Left lung (tissue), 14 donors: ENCODE data around the gene CAPN2. TPM values are rescaled to one million over a fixed set of nuclear protein-coding genes. Genes with fewer than 3 reads are reported as not detected.

Experiments used
- ATAC-seq: fragments of 200-7000 bp; cut with Tn5 transposase; one replicate; pipeline ENCODE4 v1.9.1; 2020; ENCODE audit warnings: moderate library complexity
- DNase-seq, 4 donors: peaks; one replicate each; pipeline ENCODE4 v3.0.0-alpha.2; 2013 to 2020
- H3K27ac ChIP-seq, 2 donors: fragments of 200-600 bp; sonication (generic) in 1 of 2; one replicate each; pipeline versions ENCODE4 v1.5.0 to v1.8.0; 2020 to 2021
- H3K27me3 ChIP-seq, 2 donors: fragments of 200-600 bp; sonication (generic) in 1 of 2; one replicate each; pipeline versions ENCODE4 v1.5.0 to v1.8.0; 2020 to 2021
- H3K36me3 ChIP-seq, 2 donors: fragments of 200-600 bp; sonication (generic) in 1 of 2; one replicate each; pipeline versions ENCODE4 v1.5.0 to v1.8.0; 2020 to 2021
- H3K4me1 ChIP-seq, 2 donors: fragments of 200-600 bp; one replicate each; pipeline ENCODE4 v1.8.0; 2021
- H3K4me3 ChIP-seq, 2 donors: fragments of 200-600 bp; sonication (generic) in 1 of 2; one replicate each; pipeline versions ENCODE4 v1.5.0 to v1.8.0; 2020 to 2021; ENCODE audit warnings: mild to moderate bottlenecking in 1 of 2
- H3K9me3 ChIP-seq, 2 donors: fragments of 200-600 bp; sonication (generic) in 1 of 2; one replicate each; pipeline versions ENCODE4 v1.5.0 to v1.8.0; 2020 to 2021
- CTCF ChIP-seq, 2 donors: fragments of 200-600 bp; sonication (generic) in 1 of 2; IDR thresholded peaks; one replicate each; pipeline versions ENCODE4 v1.5.0 to v1.8.0; 2021; ENCODE audit warnings: antibody characterized with exemption in 2 of 2
- intact Hi-C, 2 donors: fragments of 100-400 bp; cut with DNase I; formaldehyde crosslinking; loops; one replicate each; pipeline versions ENCODE4 v1.11.2 to v1.14.2; 2022
- long read RNA-seq, 12 donors: library from polyadenylated mRNA in 2 of 12; unstranded in 2 of 12; transcript quantifications; one replicate each; pipeline ENCODE4 v2.0.0 and lab custom pipeline, GENCODE V29; 2019 to 2026
- polyA plus RNA-seq, 6 donors: library from polyadenylated mRNA; unstranded; fragments of 120-200 nt; gene quantifications; one replicate each; pipeline ENCODE4 v1.2.1, GENCODE V29; 2013; ENCODE audit not compliant: insufficient read length in 6 of 6
- total RNA-seq, 2 donors: library from RNA; stranded (reverse); fragmentation: NEBNext Ultra II Directional; extraction: Animal tissue kit (Norgen Biotek cat#: 25700); gene quantifications; one replicate each; pipeline ENCODE4 v1.2.1, GENCODE V29; 2021
- donor health status: DM: no; HTN: yes; CAD: no.
- donor health status: DM: no; HTN: no; CAD: no.

Gene CAPN2
- total RNA-seq = 100 to 1,000 TPM; 350 to 434 TPM
- polyA plus RNA-seq = 100 to 1,000 TPM; 139 to 164 (median 158) TPM
- long read RNA-seq, donor 1, full-length matches to known transcripts = 10 of 194 reads
- long read RNA-seq, donor 1, partial matches to known transcripts = 162 of 194 reads
- long read RNA-seq, donor 1, other reads (novel, unspliced or antisense) = 22 of 194 reads
- long read RNA-seq, donor 2, full-length matches to known transcripts = 8 of 191 reads
- long read RNA-seq, donor 2, partial matches to known transcripts = 153 of 191 reads
- long read RNA-seq, donor 2, other reads (novel, unspliced or antisense) = 30 of 191 reads
- long read RNA-seq, donor 3, partial matches to known transcripts = 17 of 45 reads
- long read RNA-seq, donor 3, other reads (novel, unspliced or antisense) = 26 of 45 reads
- long read RNA-seq, donor 4, partial matches to known transcripts = 24 of 42 reads
- long read RNA-seq, donor 4, other reads (novel, unspliced or antisense) = 13 of 42 reads
- long read RNA-seq, donor 5, full-length matches to known transcripts = 7 of 127 reads
- long read RNA-seq, donor 5, partial matches to known transcripts = 95 of 127 reads
- long read RNA-seq, donor 5, other reads (novel, unspliced or antisense) = 25 of 127 reads
- long read RNA-seq, donor 6, full-length matches to known transcripts = 3 of 130 reads
- long read RNA-seq, donor 6, partial matches to known transcripts = 89 of 130 reads
- long read RNA-seq, donor 6, other reads (novel, unspliced or antisense) = 38 of 130 reads
- long read RNA-seq, donor 7, full-length matches to known transcripts = 9 of 49 reads
- long read RNA-seq, donor 7, partial matches to known transcripts = 24 of 49 reads
- long read RNA-seq, donor 7, other reads (novel, unspliced or antisense) = 16 of 49 reads
- long read RNA-seq, donor 8, full-length matches to known transcripts = 5 of 129 reads
- long read RNA-seq, donor 8, partial matches to known transcripts = 101 of 129 reads
- long read RNA-seq, donor 8, other reads (novel, unspliced or antisense) = 23 of 129 reads
- long read RNA-seq, donor 9 = 0 reads
- long read RNA-seq, donor 10, partial matches to known transcripts = 5 of 8 reads
- long read RNA-seq, donor 10, other reads (novel, unspliced or antisense) = 1 of 8 reads
- long read RNA-seq, donor 11, partial matches to known transcripts = 51 of 60 reads
- long read RNA-seq, donor 11, other reads (novel, unspliced or antisense) = 7 of 60 reads
- long read RNA-seq, donor 12, full-length matches to known transcripts = 1 of 72 reads
- long read RNA-seq, donor 12, partial matches to known transcripts = 47 of 72 reads
- long read RNA-seq, donor 12, other reads (novel, unspliced or antisense) = 24 of 72 reads

- peaks cover 36 to 62% of the 10 kb centered on the region in 2 donors for H3K4me1 ChIP-seq
- TF ChIP-seq CTCF (IDR thresholded peaks at IDR 0.05) = peak; percentile 71 to 75
- intact Hi-C loops = loop anchor here in 1 of 2 donors (5.0 kb wide), 1 partner anchor 35 kb away; no protein-coding TSS in a partner anchor
- H3K36me3 ChIP-seq = peaks cover 0 to 4% of the 10 kb centered on the region in 2 donors
- no peaks in the 10 kb centered on the region for H3K27me3 ChIP-seq
- H3K9me3 ChIP-seq = no peaks in the 10 kb centered on the region
- peak; percentile 83 for ATAC-seq
- peak; percentile 79 to 97 (median 87) for DNase-seq
- peak within 1 kb of the TSS; percentile 96 to 98 for H3K27ac ChIP-seq
- peak within 1 kb of the TSS; percentile 73 for H3K4me3 ChIP-seq
These were observed at the start of gene CAPN2 for GRCh38 chr1:223712194-223712849. TSS of gene CAPN2 (plus strand) at chr1:223712539. CDS start at chr1:223712641, 102 bp downstream.

- intact Hi-C loops = no loop called here
- ATAC-seq (peak; percentile 51), DNase-seq (peak in 1 of 4 donors; percentile 36)
- Histone ChIP-seq H3K27ac (peak overlapping the region in 1 of 2 donors; percentile 65), H3K9me3 (no peaks in the 10 kb centered on the region), H3K4me1 (no peaks in the 10 kb centered on the region), H3K27me3 (no peaks in the 10 kb centered on the region), H3K4me3 (peak overlapping the region in 1 of 2 donors; percentile 27), H3K36me3 (no peaks in the 10 kb centered on the region)
- TF ChIP-seq CTCF (IDR thresholded peaks at IDR 0.05) = no peak
These were observed 49.4 kb upstream of the CAPN2 start for GRCh38 chr1:223662943-223663342.

GRCh38 chr1:223664106-223664505, 48.2 kb upstream of the CAPN2 start:
- intact Hi-C loops = no loop called here
- Histone ChIP-seq H3K27me3 (no peaks in the 10 kb centered on the region), H3K27ac (peak overlapping the region in 1 of 2 donors; percentile 65), H3K4me1 (no peaks in the 10 kb centered on the region), H3K36me3 (no peaks in the 10 kb centered on the region), H3K4me3 (peak overlapping the region in 1 of 2 donors; percentile 27), H3K9me3 (no peaks in the 10 kb centered on the region)
- peak; percentile 12 for ATAC-seq
- TF ChIP-seq CTCF (IDR thresholded peaks at IDR 0.05) = no peak
- no peak for DNase-seq

- DNase-seq = peak in 1 of 4 donors; percentile 59
- peak; percentile 84 for ATAC-seq
- Histone ChIP-seq H3K4me1 (no peaks in the 10 kb centered on the region), H3K4me3 (peak within 1 kb of the TSS in 1 of 2 donors; percentile 27), H3K9me3 (no peaks in the 10 kb centered on the region), H3K36me3 (no peaks in the 10 kb centered on the region), H3K27me3 (no peaks in the 10 kb centered on the region), H3K27ac (peak within 1 kb of the TSS; percentile 20 to 39)
- intact Hi-C loops = no loop called here
- TF ChIP-seq CTCF (IDR thresholded peaks at IDR 0.05) = no peak
These were observed 46.6 kb upstream of the CAPN2 start, which contains the start of gene CAPN8 for GRCh38 chr1:223665592-223666312. TSS of gene CAPN8 (minus strand) at chr1:223665701. CDS start at chr1:223665646, 55 bp downstream.
